Measurements from ENCODE around the gene FAM229A. TPM values are rescaled to one million over a fixed set of nuclear protein-coding genes. Genes with fewer than 3 reads are reported as not detected.

Gene FAM229A
- total and polyA plus RNA-seq, 9 of the 15 experiments (the other 6 are each of a cell fraction or from before 2014, with no cell fraction given): 0.04 to 21.6 (median 7.4) TPM

DNA sequence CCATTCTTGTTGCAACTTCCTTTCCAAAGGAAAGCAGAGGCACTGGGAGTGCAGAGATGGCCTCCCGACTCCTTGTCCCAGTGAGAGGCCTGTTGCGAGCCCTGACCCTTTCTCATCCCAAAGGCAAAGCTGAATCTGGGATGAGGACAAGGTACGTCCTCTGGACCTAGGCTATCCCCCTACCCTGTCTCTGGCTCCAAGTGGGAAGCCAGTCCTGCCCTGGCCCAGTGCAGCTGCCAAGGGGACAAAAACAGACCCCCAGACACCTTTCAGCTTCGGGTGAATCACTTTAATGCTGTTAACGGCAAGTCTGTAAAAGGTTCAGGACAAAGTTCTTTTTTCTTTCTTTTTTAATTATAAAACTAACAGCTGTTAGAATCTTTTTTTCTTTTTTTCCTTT is 2.6 kb upstream of the FAM229A start:
- POLR2A ChIA-PET: interaction anchor here (0.7 to 4.3 kb wide), 7 partner anchors 8 to 57 kb away, joined by 3 to 36 read pairs (median 4); no protein-coding TSS in a partner anchor
- intact Hi-C loops (cut with micrococcal nuclease): no loop called here
- peak in 1 of 4 experiments; percentile 10 for DNase-seq (ENCODE audit: extremely low read depth in 1 of 4, low spot score in 3 of 4)

GRCh38 chr1:32363713-32364112 is 1.4 kb upstream of the FAM229A start:
- Histone ChIP-seq H2AFZ (ENCODE audit: low read depth, low read length) (no peak overlapping the region), H3K27ac (ENCODE audit: extremely low read depth, low read depth, low read length) (no peak overlapping the region), H4K20me1 (replicated peaks; ENCODE audit: control insufficient read depth, insufficient read depth, low read length) (no peaks in the 10 kb centered on the region), H3K36me3 (ENCODE audit: control insufficient read depth, insufficient read depth, low read length) (peaks cover 72% of the 10 kb centered on the region), H3K4me1 (replicated peaks in 1 of 2; ENCODE audit: control insufficient read depth in 2 of 2, insufficient read depth in 2 of 2, low read length in 2 of 2) (peaks cover 0 to 4% of the 10 kb centered on the region in 2 experiments; a peak in 1 of 5 replicates), H3K9me3 (replicated peaks; ENCODE audit: control insufficient read depth, insufficient read depth, low read depth, low read length) (no peaks in the 10 kb centered on the region), H3K4me3 (no peak overlapping the region), H3K9me1 (ENCODE audit: control insufficient read depth, insufficient read depth, low read length) (no peaks in the 10 kb centered on the region), H3K27me3 (ENCODE audit: control insufficient read depth in 2 of 2, insufficient read depth in 2 of 2, low read length in 2 of 2) (no peaks in the 10 kb centered on the region), H3K4me2 (ENCODE audit: insufficient read depth, low read length) (no peak overlapping the region), H3K9ac (ENCODE audit: insufficient read depth in 1 of 2, low read depth in 2 of 2, low read length in 2 of 2) (no peak overlapping the region), H3K79me2 (ENCODE audit: control insufficient read depth, insufficient read depth, low read length) (no peaks in the 10 kb centered on the region)
- FAIRE-seq (no peak), ATAC-seq (no peak), DNase-seq (ENCODE audit: extremely low read depth in 1 of 4, low spot score in 3 of 4) (no peak)
- ChIA-PET POLR2A (interaction anchor here (1.0 to 3.2 kb wide), 7 partner anchors 9 to 31 kb away, joined by 3 to 16 read pairs (median 8); partner anchors contain the start of genes BSDC1 and MARCKSL1), CTCF (ENCODE audit: low intra/inter-chr PET ratio) (no interaction called here)
- no TSS peak for BruUV-seq (replicated peaks)
- in situ Hi-C loops (cut with MboI): no loop called here
- 94% methylated on average over 12 of the region's 12 CpGs for WGBS (ENCODE audit: insufficient coverage, low coverage, missing lambda C conversion rate)
- intact Hi-C loops (cut with micrococcal nuclease): no loop called here
- peak; percentile 42 for TF ChIP-seq RBFOX2 (IDR thresholded peaks at IDR 0.05; ENCODE audit: low read depth, low read length)
- peak; percentile 72 for TF ChIP-seq POLR2G (IDR thresholded peaks at IDR 0.05; ENCODE audit: low read depth, low read length)
- TF ChIP-seq RBM22 (IDR thresholded peaks at IDR 0.05; ENCODE audit: low read depth, low read length, poor library complexity, severe bottlenecking): peak; percentile 68
- TF ChIP-seq ZKSCAN3 (CRISPR knock-in tag; IDR thresholded peaks at IDR 0.05): no peak
- no peak for TF ChIP-seq TGIF2 (CRISPR knock-in tag; IDR thresholded peaks at IDR 0.05)

More for the DNA sequence above, 2.6 kb upstream of the FAM229A start:
- Histone ChIP-seq H2AFZ (ENCODE audit: low read depth, low read length) (no peak overlapping the region), H3K79me2 (ENCODE audit: control insufficient read depth, insufficient read depth, low read length) (no peaks in the 10 kb centered on the region), H3K36me3 (ENCODE audit: control insufficient read depth, insufficient read depth, low read length) (peaks cover 81% of the 10 kb centered on the region), H3K9me1 (ENCODE audit: control insufficient read depth, insufficient read depth, low read length) (no peaks in the 10 kb centered on the region), H3K4me2 (ENCODE audit: insufficient read depth, low read length) (no peak overlapping the region), H3K9ac (ENCODE audit: insufficient read depth in 1 of 2, low read depth in 2 of 2, low read length in 2 of 2) (no peak overlapping the region), H3K4me3 (no peak overlapping the region), H3K27ac (ENCODE audit: extremely low read depth, low read depth, low read length) (no peak overlapping the region), H3K27me3 (ENCODE audit: control insufficient read depth in 2 of 2, insufficient read depth in 2 of 2, low read length in 2 of 2) (no peaks in the 10 kb centered on the region), H4K20me1 (replicated peaks; ENCODE audit: control insufficient read depth, insufficient read depth, low read length) (no peaks in the 10 kb centered on the region), H3K4me1 (replicated peaks in 1 of 2; ENCODE audit: control insufficient read depth in 2 of 2, insufficient read depth in 2 of 2, low read length in 2 of 2) (peaks cover 0 to 4% of the 10 kb centered on the region in 2 experiments; a peak in 1 of 5 replicates), H3K9me3 (replicated peaks; ENCODE audit: control insufficient read depth, insufficient read depth, low read depth, low read length) (no peaks in the 10 kb centered on the region)
- BruUV-seq (replicated peaks): TSS peak; percentile 18
- TF ChIP-seq PML (IDR thresholded peaks at IDR 0.05; ENCODE audit: low read length): 0 out of 2 replicates have a peak, but pooled peaks have one; percentile 11
- TF ChIP-seq ZBTB1 (CRISPR knock-in tag; IDR thresholded peaks at IDR 0.05; ENCODE audit: borderline replicate concordance, low read depth): no peak
- no peak for TF ChIP-seq HNRNPUL1 (IDR thresholded peaks at IDR 0.05; ENCODE audit: low read length)
- 0 out of 2 replicates have a peak, but pooled peaks have one; percentile 15 for TF ChIP-seq POLR2AphosphoS2 (IDR thresholded peaks at IDR 0.05; ENCODE audit: low read length)
- CTCF ChIA-PET (ENCODE audit: low intra/inter-chr PET ratio): no interaction called here
- 87% methylated on average over 5 of the region's 5 CpGs for WGBS (ENCODE audit: insufficient coverage, low coverage, missing lambda C conversion rate)
- ATAC-seq (no peak), FAIRE-seq (no peak)
- in situ Hi-C loops (cut with MboI): no loop called here

Measured in K562 (cell line).